SHP77 treated with DMSO at 0.1 percent for 48 hours (cell line): Measurements from ENCODE around the gene MPZL3.
"Not testable (repeated sequence)": the region's sequence is repeated elsewhere in the genome, so short reads cannot be mapped to it uniquely, and the experiment has no call there.

Source experiments
- DNase-seq: peaks from one replicate; lab custom pipeline; 2025; lab: John Stamatoyannopoulos, UW

Gene MPZL3

DNA sequence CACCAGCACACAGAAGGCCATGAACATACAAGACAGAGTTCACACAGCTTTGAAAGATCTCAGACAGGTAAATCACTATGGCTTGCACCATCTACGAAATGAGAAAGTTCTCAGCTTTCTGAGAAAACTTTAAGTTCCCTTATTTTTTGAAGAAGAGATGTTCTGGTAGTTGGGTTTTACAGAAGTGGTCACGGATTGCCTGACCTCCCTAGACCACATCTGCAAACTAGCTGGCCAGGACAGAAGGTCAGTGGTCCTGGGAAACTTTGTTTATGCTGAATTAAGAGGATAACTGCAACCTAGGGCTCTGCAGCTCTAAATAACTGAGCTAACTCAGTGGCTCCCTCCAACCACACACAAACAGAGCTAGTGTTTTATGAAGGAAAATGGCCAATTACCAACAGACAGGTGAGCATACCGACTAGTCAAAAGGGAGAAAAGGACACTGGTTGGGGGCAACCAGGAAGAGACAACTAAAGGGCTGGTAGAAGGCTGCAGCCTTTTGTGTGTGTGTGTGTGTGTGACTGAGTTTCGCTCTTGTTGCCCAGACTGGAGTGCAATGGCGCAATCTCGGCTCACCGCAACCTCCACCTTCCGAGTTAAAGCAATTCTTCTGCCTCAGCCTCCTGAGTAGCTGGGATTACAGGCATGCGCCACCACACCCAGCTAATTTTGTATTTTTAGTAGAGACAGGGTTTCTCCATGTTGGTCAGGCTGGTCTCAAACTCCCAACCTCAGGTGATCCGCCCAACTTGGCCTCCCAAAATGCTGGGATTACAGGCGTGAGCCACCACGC lies 67.2 kb downstream of the MPZL3 start:
- DNase-seq, result no peak

DNA sequence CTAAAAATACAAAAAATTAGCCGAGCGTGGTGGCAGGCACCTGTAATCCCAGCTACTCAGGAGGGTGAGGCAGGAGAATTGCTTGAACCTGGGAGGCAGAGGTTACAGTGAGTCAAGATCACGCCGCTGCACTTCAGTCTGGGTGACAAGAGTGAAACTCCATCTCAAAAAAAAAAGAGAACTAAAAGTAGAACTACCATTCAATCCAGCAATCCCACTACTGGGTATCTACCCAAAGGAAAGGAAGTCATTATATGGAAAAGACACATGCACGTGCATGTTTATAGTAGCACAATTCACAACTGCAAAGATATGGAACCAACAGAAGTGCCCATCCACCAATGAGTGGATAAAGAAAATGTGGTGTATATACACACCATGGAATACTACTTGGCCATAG lies 68.5 kb downstream of the MPZL3 start:
- not testable (repeated sequence) for DNase-seq

DNA sequence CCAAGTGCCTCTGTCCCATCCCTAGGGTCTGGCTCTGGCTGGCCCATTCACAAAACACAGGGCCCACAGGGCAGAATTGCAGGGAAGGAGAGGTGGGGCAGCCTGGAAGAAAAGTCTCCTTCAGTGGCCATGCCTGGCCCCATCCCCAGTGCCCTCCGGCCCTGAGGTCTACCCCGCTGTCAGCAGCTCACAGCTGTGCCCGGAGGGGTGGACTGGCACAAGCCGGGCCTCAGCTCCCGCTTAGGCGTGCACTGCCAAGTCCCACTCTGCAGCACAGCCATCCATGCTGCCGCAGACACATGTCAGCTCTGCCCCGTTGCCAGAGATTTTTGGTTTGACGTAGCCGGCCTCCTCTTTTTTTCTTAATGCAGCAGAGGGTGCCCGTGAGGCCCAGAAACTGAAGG lies 71.9 kb downstream of the MPZL3 start:
- no peak for DNase-seq

DNA sequence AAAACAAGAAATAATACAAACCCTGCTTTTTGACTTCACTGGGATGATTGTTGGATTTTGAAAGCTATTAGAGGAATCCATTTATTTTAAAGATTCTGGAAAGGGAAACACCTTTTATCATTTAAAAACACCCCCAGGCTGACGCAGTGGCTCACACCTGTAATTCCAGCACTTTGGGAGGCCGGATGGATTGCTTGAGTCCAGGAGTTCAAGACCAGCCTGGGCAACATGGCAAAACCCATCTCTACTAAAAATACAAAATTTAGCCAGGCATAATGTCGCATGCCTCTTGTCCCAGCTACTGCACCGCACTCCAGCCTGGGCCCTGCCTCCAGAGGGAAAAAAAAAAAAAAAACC lies 75.4 kb downstream of the MPZL3 start:
- no peak for DNase-seq
